ENCODE data around the gene UBE2N. TPM values are rescaled to one million over a fixed set of nuclear protein-coding genes. Genes with fewer than 3 reads are reported as not detected.

The UBE2N gene
- total RNA-seq, 2 donors from 2014 or later: 49.0 to 71.5 TPM

DNA sequence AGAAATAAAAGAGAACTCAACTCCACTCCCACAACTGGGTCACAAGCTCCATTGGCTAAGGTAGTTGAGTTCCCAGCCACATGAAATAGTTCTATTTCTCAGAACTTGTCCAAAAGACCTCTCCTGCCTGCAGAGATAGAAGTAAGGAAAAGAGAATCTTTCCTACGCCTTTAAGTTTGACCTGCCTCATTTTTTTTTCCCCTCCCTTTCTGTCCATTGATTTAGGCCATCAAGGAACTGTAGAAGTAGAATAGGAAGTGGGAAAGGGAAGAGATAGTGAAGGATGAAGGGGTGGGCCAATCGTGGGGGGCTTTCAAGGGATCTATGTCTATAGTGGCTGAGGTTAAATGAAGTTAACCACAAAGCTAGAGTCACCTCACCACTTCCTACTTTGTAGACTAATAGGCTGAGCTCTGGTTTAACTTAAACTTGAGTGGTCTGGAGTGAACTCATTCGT, 77.9 kb downstream of the UBE2N start:
- no peaks in the 10 kb centered on the region for H3K36me3 ChIP-seq
- DNase-seq (ENCODE audit: low spot score): no peak
- H3K9me3 ChIP-seq: no peaks in the 10 kb centered on the region
- 73% methylated on average over 3 of the region's 3 CpGs for WGBS
- H3K27me3 ChIP-seq (replicated peaks; ENCODE audit: insufficient read depth): no peaks in the 10 kb centered on the region
- TF ChIP-seq POLR2AphosphoS5 (IDR thresholded peaks at IDR 0.05) (no peak), POLR2A (IDR thresholded peaks at IDR 0.05) (no peak)
- no peak overlapping the region for H3K27ac ChIP-seq
- H3K4me1 ChIP-seq (replicated peaks): no peaks in the 10 kb centered on the region
- H3K4me3 ChIP-seq: no peak overlapping the region
- intact Hi-C loops (cut with DNase I): no loop called here

DNA sequence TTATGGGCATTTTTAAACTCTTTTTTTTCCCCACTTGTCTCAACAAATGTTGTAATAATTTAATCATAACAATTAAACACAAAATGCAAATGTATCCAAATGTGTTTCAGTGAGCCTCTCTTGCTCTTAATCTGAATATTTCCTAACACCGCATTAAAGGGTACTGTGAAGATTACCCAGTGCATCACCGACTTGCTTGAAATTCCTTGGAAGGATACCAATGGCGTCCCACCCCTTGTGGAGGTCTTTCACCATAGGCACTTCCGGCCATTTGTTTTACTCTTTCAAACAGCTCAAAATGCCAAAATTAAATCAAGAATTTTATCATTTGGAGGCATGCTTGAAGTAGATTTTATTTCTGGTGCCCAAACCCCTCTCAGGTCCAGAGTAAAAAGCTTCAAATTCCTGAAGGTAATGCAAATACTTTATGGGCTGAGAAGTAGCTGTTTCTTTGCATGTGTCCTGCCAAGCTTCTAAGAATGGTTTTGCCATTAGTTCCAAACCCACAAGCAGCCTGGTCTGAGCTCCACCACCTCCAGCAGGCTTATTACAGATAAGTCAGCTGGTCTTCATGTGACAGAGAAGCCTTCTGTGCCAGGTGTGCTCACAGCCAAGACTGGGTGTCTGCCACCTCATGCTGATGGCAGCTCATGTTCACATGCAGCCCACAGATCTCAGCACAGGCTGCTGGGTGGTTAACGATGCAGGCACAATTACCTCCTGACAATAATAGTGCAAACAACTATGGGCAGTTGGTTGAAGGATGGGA, 80.4 kb downstream of the UBE2N start:
- no peak for DNase-seq (ENCODE audit: low spot score)
- no peaks in the 10 kb centered on the region for H3K36me3 ChIP-seq
- intact Hi-C loops (cut with DNase I): no loop called here

DNA sequence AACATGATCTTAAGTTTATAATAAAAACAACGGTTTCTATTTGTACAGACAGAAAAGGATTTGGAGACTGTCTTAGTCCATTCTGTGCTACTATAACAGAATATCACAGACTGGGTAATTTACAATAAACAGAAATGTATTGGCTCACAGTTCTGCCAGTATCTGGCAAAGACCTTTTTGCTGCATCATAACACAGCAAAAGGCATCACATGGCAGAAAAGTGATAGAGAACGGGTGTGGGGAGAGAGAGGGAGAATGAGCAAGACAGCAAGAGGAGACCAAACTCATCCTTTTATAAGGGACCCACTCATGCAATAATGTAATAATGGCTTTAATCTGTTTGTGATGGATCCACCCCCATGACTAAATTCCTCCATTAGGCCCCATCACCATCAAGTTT, 81.1 kb downstream of the UBE2N start:
- intact Hi-C loops (cut with DNase I): no loop called here
- H3K27ac ChIP-seq: no peak overlapping the region
- no peak overlapping the region for H3K4me3 ChIP-seq
- WGBS: 45% methylated on average over 2 of the region's 2 CpGs
- no peaks in the 10 kb centered on the region for H3K27me3 ChIP-seq (replicated peaks; ENCODE audit: insufficient read depth)
- H3K36me3 ChIP-seq: no peaks in the 10 kb centered on the region
- H3K4me1 ChIP-seq (replicated peaks): no peaks in the 10 kb centered on the region
- DNase-seq (ENCODE audit: low spot score): no peak
- no peak for TF ChIP-seq POLR2AphosphoS5 (IDR thresholded peaks at IDR 0.05)
- no peak for TF ChIP-seq POLR2A (IDR thresholded peaks at IDR 0.05)
- TF ChIP-seq, protein P1, sequence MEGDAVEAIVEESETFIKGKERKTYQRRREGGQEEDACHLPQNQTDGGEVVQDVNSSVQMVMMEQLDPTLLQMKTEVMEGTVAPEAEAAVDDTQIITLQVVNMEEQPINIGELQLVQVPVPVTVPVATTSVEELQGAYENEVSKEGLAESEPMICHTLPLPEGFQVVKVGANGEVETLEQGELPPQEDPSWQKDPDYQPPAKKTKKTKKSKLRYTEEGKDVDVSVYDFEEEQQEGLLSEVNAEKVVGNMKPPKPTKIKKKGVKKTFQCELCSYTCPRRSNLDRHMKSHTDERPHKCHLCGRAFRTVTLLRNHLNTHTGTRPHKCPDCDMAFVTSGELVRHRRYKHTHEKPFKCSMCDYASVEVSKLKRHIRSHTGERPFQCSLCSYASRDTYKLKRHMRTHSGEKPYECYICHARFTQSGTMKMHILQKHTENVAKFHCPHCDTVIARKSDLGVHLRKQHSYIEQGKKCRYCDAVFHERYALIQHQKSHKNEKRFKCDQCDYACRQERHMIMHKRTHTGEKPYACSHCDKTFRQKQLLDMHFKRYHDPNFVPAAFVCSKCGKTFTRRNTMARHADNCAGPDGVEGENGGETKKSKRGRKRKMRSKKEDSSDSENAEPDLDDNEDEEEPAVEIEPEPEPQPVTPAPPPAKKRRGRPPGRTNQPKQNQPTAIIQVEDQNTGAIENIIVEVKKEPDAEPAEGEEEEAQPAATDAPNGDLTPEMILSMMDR (IDR thresholded peaks at IDR 0.05): no peak
- no peaks in the 10 kb centered on the region for H3K9me3 ChIP-seq

More for the DNA sequence above, 80.4 kb downstream of the UBE2N start:
- no peak overlapping the region for H3K27ac ChIP-seq
- H3K4me3 ChIP-seq: no peak overlapping the region
- H3K9me3 ChIP-seq: no peaks in the 10 kb centered on the region
- H3K4me1 ChIP-seq (replicated peaks): no peaks in the 10 kb centered on the region
- 73% methylated on average over 5 of the region's 5 CpGs for WGBS
- no peaks in the 10 kb centered on the region for H3K27me3 ChIP-seq (replicated peaks; ENCODE audit: insufficient read depth)
- TF ChIP-seq, protein P1 (IDR thresholded peaks at IDR 0.05): no peak
- TF ChIP-seq POLR2AphosphoS5 (IDR thresholded peaks at IDR 0.05) (no peak), POLR2A (IDR thresholded peaks at IDR 0.05) (no peak)

DNA sequence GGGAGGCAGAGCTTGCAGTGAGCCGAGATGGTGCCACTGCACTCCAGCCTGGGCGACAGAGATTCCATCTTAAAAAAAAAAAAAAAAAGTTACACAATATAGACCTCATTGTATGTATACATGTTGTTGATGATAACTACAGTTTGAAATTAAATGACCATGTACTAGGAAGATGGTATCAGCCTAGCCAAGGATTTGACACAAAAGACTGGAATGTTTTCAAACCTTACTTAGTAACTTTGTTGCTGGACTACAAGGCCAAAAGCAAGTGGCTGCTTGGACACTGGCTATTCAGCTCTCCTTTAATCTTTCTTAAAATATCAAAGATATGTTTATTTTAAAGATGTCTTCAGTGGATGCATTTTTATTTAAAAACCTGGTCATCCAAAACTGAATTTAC, 82.9 kb downstream of the UBE2N start:
- 95% methylated on average over 2 of the region's 2 CpGs for WGBS
- Histone ChIP-seq H3K36me3 (no peaks in the 10 kb centered on the region), H3K27me3 (replicated peaks; ENCODE audit: insufficient read depth) (no peaks in the 10 kb centered on the region), H3K4me1 (replicated peaks) (no peaks in the 10 kb centered on the region), H3K9me3 (no peaks in the 10 kb centered on the region), H3K27ac (no peak overlapping the region), H3K4me3 (no peak overlapping the region)
- no peak for DNase-seq (ENCODE audit: low spot score)
- no peak for TF ChIP-seq POLR2AphosphoS5 (IDR thresholded peaks at IDR 0.05)
- TF ChIP-seq, protein P1 (IDR thresholded peaks at IDR 0.05): no peak
- TF ChIP-seq POLR2A (IDR thresholded peaks at IDR 0.05): no peak
- intact Hi-C loops (cut with DNase I): no loop called here

DNA sequence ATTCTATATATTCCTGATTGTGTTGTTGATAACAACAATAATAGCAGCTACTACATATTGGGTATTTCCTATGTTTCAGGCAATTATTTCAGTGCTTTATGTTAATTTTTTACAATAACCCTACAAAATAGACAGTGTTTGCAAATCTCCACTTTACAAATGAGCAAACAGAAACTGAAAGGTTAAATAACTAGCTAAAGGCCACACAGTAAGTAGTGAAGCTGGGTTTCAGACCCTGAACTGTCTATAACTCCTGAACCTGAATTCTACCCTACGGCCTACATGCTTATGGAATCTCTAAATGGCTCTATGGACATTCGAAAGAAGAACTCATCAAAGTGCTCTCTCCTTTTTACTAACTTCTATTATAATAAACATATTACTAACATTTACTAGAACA, 83.7 kb downstream of the UBE2N start:
- H3K9me3 ChIP-seq: no peaks in the 10 kb centered on the region
- TF ChIP-seq POLR2AphosphoS5 (IDR thresholded peaks at IDR 0.05) (no peak), POLR2A (IDR thresholded peaks at IDR 0.05) (no peak)
- TF ChIP-seq, protein P1 (IDR thresholded peaks at IDR 0.05): no peak
- no peaks in the 10 kb centered on the region for H3K27me3 ChIP-seq (replicated peaks; ENCODE audit: insufficient read depth)
- no peak for DNase-seq (ENCODE audit: low spot score)
- H3K36me3 ChIP-seq: no peaks in the 10 kb centered on the region
- 99% methylated on average over 2 of the region's 2 CpGs for WGBS
- no peak overlapping the region for H3K27ac ChIP-seq
- intact Hi-C loops (cut with DNase I): no loop called here
- H3K4me3 ChIP-seq: no peak overlapping the region
- no peaks in the 10 kb centered on the region for H3K4me1 ChIP-seq (replicated peaks)

All from prostate gland (tissue), 2 donors.